ENCODE results near the gene TPSD1.
"Not testable (repeated sequence)": the region's sequence is repeated elsewhere in the genome, so short reads cannot be mapped to it uniquely, and the experiment has no call there.

Gene TPSD1

DNA sequence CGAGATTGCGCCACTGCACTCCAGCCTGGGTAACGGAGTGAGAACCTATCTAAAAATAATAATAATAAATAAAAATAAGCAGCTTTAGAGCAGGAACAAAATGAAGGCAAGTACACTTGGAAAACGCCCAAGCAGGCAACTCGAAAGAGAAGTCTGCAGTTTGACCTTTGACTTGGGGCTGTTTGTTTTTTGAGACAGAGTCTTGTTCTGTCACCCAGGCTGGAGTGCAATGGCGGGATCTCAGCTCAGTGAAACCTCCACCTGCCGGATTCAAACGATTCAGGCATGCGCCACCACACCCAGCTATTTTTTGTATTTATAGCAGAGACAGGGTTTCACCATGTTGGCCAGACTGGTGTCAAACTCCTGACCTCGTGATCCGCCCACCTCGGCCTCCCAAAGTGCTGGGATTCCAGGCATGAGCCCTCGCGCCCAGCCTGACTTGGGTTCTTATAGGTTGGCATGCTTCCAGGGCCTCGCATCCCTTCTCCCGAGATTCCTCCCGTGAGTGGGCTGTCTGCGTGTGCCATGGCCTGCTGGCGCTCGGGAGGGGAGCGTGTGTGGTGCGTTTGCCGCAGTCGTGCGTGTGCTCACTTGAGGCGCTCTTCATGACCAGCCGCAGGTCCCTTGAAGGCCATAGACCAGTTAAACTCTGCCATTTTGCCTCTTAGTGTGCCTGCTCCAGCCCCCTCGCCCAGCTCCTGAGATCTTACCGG is 35.1 kb downstream of the TPSD1 start:
- DNase-seq: no peak
- Histone ChIP-seq H3K4me3 (ENCODE audit: low read depth, low read length) (no peak overlapping the region), H3K18ac (ENCODE audit: low read length) (no peak overlapping the region), H4K91ac (ENCODE audit: low read depth, low read length) (no peak overlapping the region), H2AFZ (ENCODE audit: insufficient read depth, low read length, poor library complexity) (no peak overlapping the region), H3K27me3 (ENCODE audit: insufficient read depth, low read length) (peaks cover 4% of the 10 kb centered on the region), H3K9ac (ENCODE audit: low read length) (no peak overlapping the region), H3K36me3 (ENCODE audit: control insufficient read depth in 1 of 2, insufficient read depth in 2 of 2, low read length in 2 of 2) (no peaks in the 10 kb centered on the region), H3K79me2 (ENCODE audit: control insufficient read depth, insufficient read depth, low read length, poor library complexity) (peaks cover 2% of the 10 kb centered on the region), H2BK12ac (ENCODE audit: low read length) (no peak overlapping the region), H3K4me1 (ENCODE audit: control insufficient read depth in 1 of 2, insufficient read depth in 2 of 2, low read length in 2 of 2) (peaks cover 26 to 38% of the 10 kb centered on the region in 2 experiments), H3K4me2 (ENCODE audit: low read length) (no peak overlapping the region), H2AK5ac (ENCODE audit: low read length) (no peak overlapping the region), H2BK120ac (ENCODE audit: insufficient read depth, low read length, poor library complexity) (no peak overlapping the region), H3K79me1 (ENCODE audit: low read length) (peaks cover 5% of the 10 kb centered on the region), H4K12ac (ENCODE audit: low read depth, low read length) (no peak overlapping the region), H3K23ac (ENCODE audit: low read length) (no peak overlapping the region), H3K9me3 (ENCODE audit: insufficient read depth, low read depth, low read length) (peaks cover 3% of the 10 kb centered on the region), H2BK5ac (ENCODE audit: low read depth, low read length, poor library complexity) (no peak overlapping the region), H3K27ac (ENCODE audit: low read depth, low read length) (no peak overlapping the region), H4K8ac (ENCODE audit: low read depth, low read length) (no peak overlapping the region), H3K14ac (ENCODE audit: low read length) (no peak overlapping the region), H3K4ac (ENCODE audit: low read depth, low read length) (no peak overlapping the region)
- WGBS (ENCODE audit: extremely low coverage, insufficient coverage, insufficient read length): no CpG with 5 or more reads among the region's 29 CpGs

- Histone ChIP-seq H2AFZ (ENCODE audit: insufficient read depth, low read length, poor library complexity) (no peak overlapping the region), H3K9ac (ENCODE audit: low read length) (no peak overlapping the region)
Observed at GRCh38 chr16:1291576-1291974, 35.7 kb downstream of the TPSD1 start.

GRCh38 chr16:1292208-1292607 is 36.3 kb downstream of the TPSD1 start:
- H3K4me1 ChIP-seq (ENCODE audit: control insufficient read depth in 1 of 2, insufficient read depth in 2 of 2, low read length in 2 of 2): peaks cover 26 to 42% of the 10 kb centered on the region in 2 experiments
- DNase-seq; H3K36me3 ChIP-seq (ENCODE audit: control insufficient read depth in 1 of 2, insufficient read depth in 2 of 2, low read length in 2 of 2); H3K79me1 ChIP-seq (ENCODE audit: low read length); H2BK120ac ChIP-seq (ENCODE audit: insufficient read depth, low read length, poor library complexity); H3K27me3 ChIP-seq (ENCODE audit: insufficient read depth, low read length); H2AK5ac ChIP-seq (ENCODE audit: low read length); H3K9ac ChIP-seq (ENCODE audit: low read length); H3K4me2 ChIP-seq (ENCODE audit: low read length); H2BK5ac ChIP-seq (ENCODE audit: low read depth, low read length, poor library complexity); H3K79me2 ChIP-seq (ENCODE audit: control insufficient read depth, insufficient read depth, low read length, poor library complexity); H3K14ac ChIP-seq (ENCODE audit: low read length); H3K4ac ChIP-seq (ENCODE audit: low read depth, low read length); H3K18ac ChIP-seq (ENCODE audit: low read length); H2AFZ ChIP-seq (ENCODE audit: insufficient read depth, low read length, poor library complexity); H3K4me3 ChIP-seq (ENCODE audit: low read depth, low read length); H3K23ac ChIP-seq (ENCODE audit: low read length); H4K8ac ChIP-seq (ENCODE audit: low read depth, low read length); H4K91ac ChIP-seq (ENCODE audit: low read depth, low read length); H4K12ac ChIP-seq (ENCODE audit: low read depth, low read length); H2BK12ac ChIP-seq (ENCODE audit: low read length); H3K27ac ChIP-seq (ENCODE audit: low read depth, low read length); H3K9me3 ChIP-seq (ENCODE audit: insufficient read depth, low read depth, low read length): not testable (repeated sequence)
- no CpG with 5 or more reads among the region's 6 CpGs for WGBS (ENCODE audit: extremely low coverage, insufficient coverage, insufficient read length)

More at GRCh38 chr16:1291576-1291974, 35.7 kb downstream of the TPSD1 start:
- Histone ChIP-seq H2AK5ac (ENCODE audit: low read length) (no peak overlapping the region), H4K12ac (ENCODE audit: low read depth, low read length) (no peak overlapping the region), H3K4me3 (ENCODE audit: low read depth, low read length) (no peak overlapping the region), H3K4me2 (ENCODE audit: low read length) (no peak overlapping the region), H3K9me3 (ENCODE audit: insufficient read depth, low read depth, low read length) (peaks cover 3% of the 10 kb centered on the region), H3K36me3 (ENCODE audit: control insufficient read depth in 1 of 2, insufficient read depth in 2 of 2, low read length in 2 of 2) (no peaks in the 10 kb centered on the region), H3K18ac (ENCODE audit: low read length) (no peak overlapping the region), H4K91ac (ENCODE audit: low read depth, low read length) (no peak overlapping the region), H2BK120ac (ENCODE audit: insufficient read depth, low read length, poor library complexity) (no peak overlapping the region), H3K4ac (ENCODE audit: low read depth, low read length) (no peak overlapping the region), H3K14ac (ENCODE audit: low read length) (no peak overlapping the region), H2BK5ac (ENCODE audit: low read depth, low read length, poor library complexity) (no peak overlapping the region), H3K27ac (ENCODE audit: low read depth, low read length) (no peak overlapping the region), H3K27me3 (ENCODE audit: insufficient read depth, low read length) (peaks cover 4% of the 10 kb centered on the region), H4K8ac (ENCODE audit: low read depth, low read length) (no peak overlapping the region), H3K79me1 (ENCODE audit: low read length) (peaks cover 5% of the 10 kb centered on the region), H3K79me2 (ENCODE audit: control insufficient read depth, insufficient read depth, low read length, poor library complexity) (peaks cover 2% of the 10 kb centered on the region), H2BK12ac (ENCODE audit: low read length) (no peak overlapping the region), H3K23ac (ENCODE audit: low read length) (no peak overlapping the region), H3K4me1 (ENCODE audit: control insufficient read depth in 1 of 2, insufficient read depth in 2 of 2, low read length in 2 of 2) (peaks cover 26 to 38% of the 10 kb centered on the region in 2 experiments)
- no peak for DNase-seq
- WGBS (ENCODE audit: extremely low coverage, insufficient coverage, insufficient read length): no CpG with 5 or more reads among the region's 17 CpGs

- H3K27ac ChIP-seq (ENCODE audit: low read depth, low read length); H3K4ac ChIP-seq (ENCODE audit: low read depth, low read length); H3K79me2 ChIP-seq (ENCODE audit: control insufficient read depth, insufficient read depth, low read length, poor library complexity); H3K23ac ChIP-seq (ENCODE audit: low read length); H3K9ac ChIP-seq (ENCODE audit: low read length); H2AK5ac ChIP-seq (ENCODE audit: low read length); H4K8ac ChIP-seq (ENCODE audit: low read depth, low read length); H2AFZ ChIP-seq (ENCODE audit: insufficient read depth, low read length, poor library complexity); H4K91ac ChIP-seq (ENCODE audit: low read depth, low read length); H3K27me3 ChIP-seq (ENCODE audit: insufficient read depth, low read length); H2BK120ac ChIP-seq (ENCODE audit: insufficient read depth, low read length, poor library complexity); H3K9me3 ChIP-seq (ENCODE audit: insufficient read depth, low read depth, low read length); H3K18ac ChIP-seq (ENCODE audit: low read length); DNase-seq; H3K4me3 ChIP-seq (ENCODE audit: low read depth, low read length); H3K14ac ChIP-seq (ENCODE audit: low read length); H3K36me3 ChIP-seq (ENCODE audit: control insufficient read depth in 1 of 2, insufficient read depth in 2 of 2, low read length in 2 of 2); H2BK5ac ChIP-seq (ENCODE audit: low read depth, low read length, poor library complexity); H3K4me2 ChIP-seq (ENCODE audit: low read length); H4K12ac ChIP-seq (ENCODE audit: low read depth, low read length); H3K79me1 ChIP-seq (ENCODE audit: low read length): not testable (repeated sequence)
- no CpG with 5 or more reads among the region's 8 CpGs for WGBS (ENCODE audit: extremely low coverage, insufficient coverage, insufficient read length)
- Histone ChIP-seq H3K4me1 (ENCODE audit: control insufficient read depth in 1 of 2, insufficient read depth in 2 of 2, low read length in 2 of 2) (peaks cover 27 to 38% of the 10 kb centered on the region in 2 experiments), H2BK12ac (ENCODE audit: low read length) (peak overlapping the region; percentile 7)
Observed at GRCh38 chr16:1292808-1293207, 36.9 kb downstream of the TPSD1 start.

Measured in trophoblast cell (in vitro differentiated cells and primary cell).